ENCODE data around the gene MNAT1. TPM values are rescaled to one million over a fixed set of nuclear protein-coding genes. Genes with fewer than 3 reads are reported as not detected.

Gene MNAT1
- total and polyA plus RNA-seq, 12 donors = 13.9 to 35.3 (median 27.2) TPM

DNA sequence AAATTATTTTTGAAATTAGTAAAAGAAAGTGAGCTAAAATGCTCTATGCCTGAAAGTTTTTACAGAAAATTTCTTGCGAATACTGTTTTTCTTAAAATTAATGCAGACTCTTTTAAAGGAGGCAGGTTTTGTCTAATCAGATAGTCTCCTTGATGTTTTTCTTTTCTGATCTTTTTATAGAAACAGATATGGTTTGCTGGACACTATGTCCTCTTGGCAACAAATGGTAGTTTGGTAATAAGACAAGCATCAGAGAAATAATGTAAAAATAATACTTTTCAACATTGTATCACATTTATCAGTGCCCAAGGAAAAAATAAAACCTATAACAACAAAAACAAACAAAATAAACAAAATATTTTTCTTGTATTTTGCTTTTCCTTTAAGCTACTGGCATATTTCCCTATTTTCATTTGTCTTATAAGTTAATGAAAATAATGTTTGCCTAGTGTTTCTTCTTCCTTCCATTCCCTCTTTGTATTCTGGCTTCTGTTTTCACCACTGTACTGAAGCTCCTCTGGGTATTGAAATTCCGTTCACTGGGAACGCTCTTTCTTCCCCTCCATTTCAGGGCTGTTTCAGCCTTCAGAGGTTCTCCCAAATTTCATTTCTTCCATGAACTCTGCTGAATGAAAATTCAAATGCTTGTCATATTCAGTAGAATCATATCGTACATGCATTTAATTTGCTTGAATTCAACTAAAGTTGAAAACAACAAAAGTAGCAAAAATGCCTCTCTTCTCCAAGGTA lies 131.0 kb downstream of the MNAT1 start:
- no peaks in the 10 kb centered on the region for H3K27me3 ChIP-seq
- no peak for TF ChIP-seq CTCF (IDR thresholded peaks at IDR 0.05)
- no peaks in the 10 kb centered on the region for H3K9me3 ChIP-seq
- intact Hi-C loops (cut with DNase I) = loop anchor here in 1 of 10 donors (10.0 kb wide), 1 partner anchor 89 kb away; no protein-coding TSS in a partner anchor
- ATAC-seq = peak in 1 of 8 donors; percentile 68
- WGBS, 2 donors = 75 to 77% methylated on average over 4 of the region's 4 CpGs
- peak overlapping the region in 5 of 10 donors; percentile 6 to 42 (median 23) for H3K27ac ChIP-seq
- peaks cover 0 to 46% (median 15%) of the 10 kb centered on the region in 9 donors for H3K4me1 ChIP-seq
- H3K4me3 ChIP-seq = no peak overlapping the region
- no peak for DNase-seq
- H3K36me3 ChIP-seq = no peaks in the 10 kb centered on the region

GRCh38 chr14:60867503-60868172 lies 133.1 kb downstream of the MNAT1 start:
- no peaks in the 10 kb centered on the region for H3K27me3 ChIP-seq
- H3K9me3 ChIP-seq = no peaks in the 10 kb centered on the region
- TF ChIP-seq CTCF (IDR thresholded peaks at IDR 0.05) = no peak
- DNase-seq = no peak
- H3K4me1 ChIP-seq = peaks cover 0 to 34% (median 11%) of the 10 kb centered on the region in 9 donors
- H3K27ac ChIP-seq = no peak overlapping the region
- H3K36me3 ChIP-seq = no peaks in the 10 kb centered on the region
- H3K4me3 ChIP-seq = no peak overlapping the region
- intact Hi-C loops (cut with DNase I) = loop anchor here in 1 of 10 donors (10.0 kb wide), 1 partner anchor 87 kb away; no protein-coding TSS in a partner anchor
- ATAC-seq = no peak

GRCh38 chr14:60878121-60878520 lies 143.6 kb downstream of the MNAT1 start:
- no peak for TF ChIP-seq CTCF (IDR thresholded peaks at IDR 0.05)
- H3K9me3 ChIP-seq = peaks cover 0 to 13% (median 4%) of the 10 kb centered on the region in 11 donors
- H3K4me1 ChIP-seq = no peaks in the 10 kb centered on the region
- ATAC-seq (no peak), DNase-seq (no peak)
- no peak overlapping the region for H3K27ac ChIP-seq
- no peak overlapping the region for H3K4me3 ChIP-seq
- peaks cover 0 to 29% (median 6%) of the 10 kb centered on the region in 9 donors for H3K36me3 ChIP-seq
- H3K27me3 ChIP-seq = no peaks in the 10 kb centered on the region
- WGBS, 2 donors = 92 to 99% methylated on average over 1 of the region's 1 CpG
- intact Hi-C loops (cut with DNase I) = no loop called here

DNA sequence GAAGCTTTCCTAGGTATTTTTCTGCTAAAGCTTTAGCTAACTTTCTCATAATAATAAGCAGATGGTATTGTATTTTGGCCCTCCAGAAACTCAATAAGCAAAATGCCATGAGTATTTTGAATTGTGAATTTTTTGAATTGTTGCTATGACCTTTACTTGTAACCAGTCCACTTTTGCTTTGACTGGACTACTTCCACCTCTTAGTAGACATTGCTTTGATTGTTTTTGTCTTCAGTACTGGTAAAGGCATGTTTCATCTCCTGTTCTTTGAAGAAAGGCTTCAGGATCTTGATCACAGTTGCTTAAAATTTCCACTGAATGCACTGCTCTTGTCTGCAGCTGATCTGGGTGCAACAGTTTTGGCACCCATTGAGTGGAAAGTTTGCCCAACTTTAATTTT lies 144.0 kb downstream of the MNAT1 start:
- no peak for TF ChIP-seq CTCF (IDR thresholded peaks at IDR 0.05)
- H3K36me3 ChIP-seq = peaks cover 0 to 34% (median 6%) of the 10 kb centered on the region in 9 donors
- DNase-seq (no peak), ATAC-seq (no peak)
- intact Hi-C loops (cut with DNase I) = no loop called here
- H3K27me3 ChIP-seq = no peaks in the 10 kb centered on the region
- H3K4me1 ChIP-seq = no peaks in the 10 kb centered on the region
- H3K27ac ChIP-seq = no peak overlapping the region
- H3K4me3 ChIP-seq = no peak overlapping the region
- H3K9me3 ChIP-seq = peaks cover 0 to 17% (median 6%) of the 10 kb centered on the region in 11 donors

All from heart right ventricle (tissue), 16 donors.